HT1080 (cell line): ENCODE measurements around the gene DOCK4. TPM values are rescaled to one million over a fixed set of nuclear protein-coding genes. Genes with fewer than 3 reads are reported as not detected.

ENCODE experiments used
- DNase-seq: peaks from one replicate; pipeline ENCODE4 v3.0.0-alpha.2; 2015; ENCODE audit warnings: low read depth
- total RNA-seq: library from RNA; depleted of rRNA; stranded (reverse); fragments of >200 nt; shearing (Covaris generic); gene quantifications from 2 replicates; pipeline ENCODE4 v1.2.3, GENCODE V29; 2014

The DOCK4 gene
- total RNA-seq, 1 experiment from 2014 or later, result 46.6 TPM

GRCh38 chr7:111864291-111864976, 341.8 kb downstream of the DOCK4 start:
- DNase-seq, result no peak

- no peak for DNase-seq
Measured at GRCh38 chr7:111863269-111863668, 342.9 kb downstream of the DOCK4 start.

- DNase-seq, result no peak
Measured at GRCh38 chr7:111860248-111860647, 346.0 kb downstream of the DOCK4 start.

GRCh38 chr7:111858331-111858730, 347.9 kb downstream of the DOCK4 start:
- no peak for DNase-seq

- no peak for DNase-seq
Measured at GRCh38 chr7:111855842-111856227, 350.4 kb downstream of the DOCK4 start.

- peak; percentile 66 for DNase-seq
Measured at GRCh38 chr7:111855161-111855841, 350.9 kb downstream of the DOCK4 start.

- no peak for DNase-seq
Measured at GRCh38 chr7:111853201-111853990, 352.8 kb downstream of the DOCK4 start.

- DNase-seq, result no peak
Measured at GRCh38 chr7:111852081-111852480, 354.1 kb downstream of the DOCK4 start.

GRCh38 chr7:111846898-111847297, 359.3 kb downstream of the DOCK4 start:
- no peak for DNase-seq

GRCh38 chr7:111845853-111846252, 360.3 kb downstream of the DOCK4 start:
- no peak for DNase-seq

- no peak for DNase-seq
Measured at GRCh38 chr7:111844904-111845671, 361.1 kb downstream of the DOCK4 start.

- DNase-seq, result peak; percentile 25
Measured at GRCh38 chr7:111842491-111842890, 363.7 kb downstream of the DOCK4 start.

- DNase-seq, result no peak
Measured at GRCh38 chr7:111841596-111842205, 364.5 kb downstream of the DOCK4 start.

- DNase-seq, result no peak
Measured at GRCh38 chr7:111840528-111840927, 365.7 kb downstream of the DOCK4 start.

- DNase-seq, result no peak
Measured at GRCh38 chr7:111839261-111839660, 366.9 kb downstream of the DOCK4 start.

GRCh38 chr7:111836592-111836991, 369.6 kb downstream of the DOCK4 start:
- no peak for DNase-seq

- peak; percentile 68 for DNase-seq
Measured at GRCh38 chr7:111835066-111835465, 371.1 kb downstream of the DOCK4 start.

GRCh38 chr7:111834367-111834766, 371.8 kb downstream of the DOCK4 start:
- DNase-seq, result no peak

GRCh38 chr7:111833466-111833865, 372.7 kb downstream of the DOCK4 start:
- peak; percentile 27 for DNase-seq

GRCh38 chr7:111832174-111832573, 374.0 kb downstream of the DOCK4 start:
- no peak for DNase-seq

- no peak for DNase-seq
Measured at GRCh38 chr7:111829221-111829620, 377.0 kb downstream of the DOCK4 start.
